NK-92 (cell line): ENCODE results near the gene TOP2A.

Experiments
- DNase-seq: peaks from one replicate; lab custom pipeline; 2025; ENCODE audit not compliant: unreplicated experiment; lab: John Stamatoyannopoulos, UW

TOP2A gene

DNA sequence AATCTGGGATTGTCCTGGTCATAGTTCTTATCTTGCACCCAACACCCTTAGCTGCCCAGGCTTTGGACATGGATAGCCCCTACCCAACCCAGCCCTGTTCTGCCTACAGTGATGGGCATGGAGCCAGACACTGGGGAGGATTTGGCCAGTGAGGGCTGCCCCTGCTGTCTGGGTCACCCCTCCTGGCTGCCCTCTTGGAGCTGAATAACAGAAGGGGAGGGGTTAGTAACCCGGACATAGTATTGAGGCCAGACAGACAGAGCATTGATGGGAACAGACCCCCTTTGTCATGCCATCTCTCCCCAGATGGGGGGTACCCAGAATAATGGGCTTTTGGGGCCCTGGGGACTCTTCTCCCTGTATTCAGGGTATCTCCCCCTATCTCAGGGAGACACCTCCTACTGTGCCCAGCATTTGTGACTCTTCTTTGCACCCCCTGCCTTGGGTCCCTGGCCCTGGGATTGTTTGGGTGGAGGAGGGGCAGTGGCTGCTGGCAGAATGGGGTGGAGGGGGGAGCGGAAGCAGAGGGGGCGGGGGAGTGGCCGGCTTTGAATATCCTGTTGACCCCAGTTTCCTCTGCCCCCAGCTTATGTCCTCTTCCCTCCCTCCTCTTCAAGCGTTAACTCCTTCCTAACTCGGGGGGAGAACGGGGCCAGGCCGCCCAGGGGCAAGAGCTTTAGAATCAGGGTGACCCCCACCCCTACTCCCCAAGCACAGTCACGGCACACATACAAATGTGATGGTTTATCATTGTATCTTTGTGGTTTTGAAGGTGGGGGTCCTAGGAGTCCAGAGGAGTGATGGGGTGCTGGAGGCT lies 70.2 kb downstream of the TOP2A start:
- DNase-seq, result no peak

DNA sequence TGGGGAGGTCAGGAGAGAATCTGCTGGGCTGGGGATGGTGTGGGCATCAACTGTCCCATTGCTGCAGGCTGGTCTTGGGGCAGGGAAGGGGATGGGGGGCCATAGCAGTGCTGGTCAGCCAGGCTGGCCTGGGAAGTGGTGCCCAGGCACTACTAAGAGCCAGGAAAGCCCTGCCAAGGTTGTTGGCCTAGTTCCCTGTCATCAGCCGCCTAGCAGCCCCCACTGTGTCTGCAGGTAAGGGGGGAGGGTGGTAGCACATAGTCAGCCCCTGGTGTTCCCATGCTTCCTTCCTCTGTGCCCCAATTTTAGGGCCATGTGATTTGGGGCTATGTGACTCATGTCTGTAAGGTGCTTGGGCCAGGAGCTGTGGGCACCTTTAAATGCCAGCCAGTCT lies 70.9 kb downstream of the TOP2A start:
- no peak for DNase-seq

DNA sequence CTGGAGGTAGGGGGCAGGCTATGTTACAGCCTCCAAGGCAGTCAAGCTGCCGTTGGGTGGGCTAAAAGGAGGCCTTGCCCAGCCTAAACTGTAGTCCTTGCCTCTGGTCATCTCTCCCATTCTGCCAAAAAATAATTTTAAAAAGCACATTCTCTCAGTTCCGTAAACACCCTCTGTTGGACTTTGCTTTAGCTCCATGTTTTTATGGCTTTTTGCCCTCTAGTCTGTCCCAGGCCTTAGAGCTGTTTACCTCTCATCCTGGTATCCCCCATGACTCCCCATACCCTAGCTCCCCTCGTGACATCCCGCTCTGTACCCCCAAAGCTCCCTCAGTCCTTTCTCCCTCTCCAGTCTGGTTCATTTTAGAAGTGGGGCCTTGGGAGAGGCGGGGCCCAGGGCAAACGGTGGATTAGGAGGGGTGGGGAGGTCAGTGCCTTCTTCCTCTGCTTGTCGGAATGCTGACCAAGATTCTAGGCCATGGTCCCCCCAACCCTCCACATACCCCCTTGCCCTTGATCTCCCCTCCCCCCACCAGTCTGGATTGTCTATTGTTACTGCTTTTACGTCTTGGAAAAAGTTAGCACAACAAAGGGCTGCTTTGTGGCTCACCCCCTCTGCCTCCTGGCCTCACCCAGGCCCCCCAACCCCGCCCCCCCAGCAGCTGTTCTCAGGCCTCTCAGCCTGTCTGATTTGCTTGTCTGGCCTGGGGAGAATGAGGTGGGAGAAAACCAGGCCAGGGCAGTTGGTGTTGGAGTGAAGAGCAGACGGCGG lies 71.5 kb downstream of the TOP2A start:
- no peak for DNase-seq

DNA sequence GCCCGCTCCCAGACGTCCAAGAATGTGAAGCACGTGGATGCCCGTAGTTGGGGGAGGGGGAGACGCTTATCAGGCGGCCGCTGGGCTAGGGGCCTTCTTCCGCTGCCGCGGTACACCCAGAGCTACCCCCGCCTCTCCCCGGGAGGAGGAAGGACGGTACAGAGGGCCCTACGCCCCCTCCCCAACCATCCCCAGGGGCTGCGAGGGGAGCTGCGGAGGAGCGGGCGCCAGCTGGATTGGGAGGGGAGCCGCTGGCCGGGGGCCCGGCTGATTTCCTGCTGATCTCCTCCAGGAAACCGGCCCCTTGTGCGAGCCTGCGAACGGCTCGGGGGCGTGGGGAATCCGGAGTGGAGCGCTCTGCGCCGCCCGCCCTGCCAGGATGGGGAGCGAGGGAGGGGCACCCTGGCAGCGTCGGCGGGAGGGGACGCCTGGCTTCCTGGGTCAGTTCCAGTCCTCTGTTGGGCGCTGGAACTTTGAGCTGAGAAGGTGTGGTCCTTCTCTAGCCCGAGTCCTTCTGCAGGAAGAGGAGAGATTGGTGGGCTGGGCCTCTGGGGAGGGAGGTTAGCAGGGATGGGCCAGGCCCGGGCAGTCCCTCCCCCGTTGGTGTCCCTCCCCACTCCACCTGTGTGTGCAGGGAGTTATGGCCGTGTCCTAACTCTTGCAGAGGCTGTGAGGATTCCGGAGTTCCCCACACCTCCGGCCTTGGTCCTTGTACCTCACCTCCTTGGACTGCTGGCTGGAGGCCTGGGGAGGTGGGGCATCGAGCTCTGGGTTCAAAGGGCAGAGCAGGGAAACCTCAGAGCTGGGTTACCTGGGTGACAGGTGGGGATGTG lies 72.3 kb downstream of the TOP2A start:
- no peak for DNase-seq

- no peak for DNase-seq
Observed at GRCh38 chr17:40344421-40345160, 73.1 kb downstream of the TOP2A start.

DNA sequence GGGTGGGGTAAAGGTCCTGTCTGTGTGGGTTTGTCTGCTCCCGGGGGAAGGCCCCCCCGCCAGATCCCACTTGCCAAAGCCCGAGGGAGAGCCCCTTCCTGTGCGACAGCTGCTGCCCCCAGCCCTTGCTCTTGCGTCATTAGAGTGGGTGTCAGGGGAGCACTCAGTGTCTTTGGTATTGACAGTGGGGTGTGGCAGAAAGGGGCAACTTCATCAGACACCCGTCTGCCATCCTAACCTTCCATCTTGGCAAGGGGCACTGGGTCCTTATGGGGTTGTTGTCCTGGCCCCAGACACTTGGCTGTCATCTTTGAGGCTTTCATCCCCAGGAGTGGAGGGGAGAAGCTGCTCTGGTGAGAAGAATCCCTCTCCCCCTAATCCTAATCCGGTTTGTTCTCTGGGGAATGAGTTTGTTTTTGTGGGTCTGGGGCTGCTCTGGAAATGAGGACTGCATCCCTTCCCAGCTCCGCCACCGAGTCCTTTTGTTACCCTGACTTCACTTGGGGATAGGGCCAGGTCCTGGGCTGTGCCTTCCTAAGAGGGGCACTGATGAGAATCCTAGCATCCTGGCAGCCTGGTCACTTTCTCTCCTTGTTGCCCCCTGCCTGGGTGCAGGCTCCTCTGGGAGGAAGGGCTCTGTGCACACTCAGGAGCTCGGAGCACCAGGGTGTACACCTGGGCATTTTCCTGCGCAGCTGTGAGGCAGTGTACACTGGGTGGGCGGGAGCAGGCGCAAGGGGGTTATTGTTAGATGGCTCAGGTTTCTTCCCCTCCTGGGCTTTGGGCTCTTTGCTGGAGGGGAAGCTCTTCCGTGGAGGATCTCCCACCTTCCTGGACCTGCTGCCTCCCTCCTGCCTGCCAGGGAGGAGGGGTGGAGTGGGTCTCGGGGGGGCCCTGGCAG lies 74.2 kb downstream of the TOP2A start:
- DNase-seq, result no peak

DNA sequence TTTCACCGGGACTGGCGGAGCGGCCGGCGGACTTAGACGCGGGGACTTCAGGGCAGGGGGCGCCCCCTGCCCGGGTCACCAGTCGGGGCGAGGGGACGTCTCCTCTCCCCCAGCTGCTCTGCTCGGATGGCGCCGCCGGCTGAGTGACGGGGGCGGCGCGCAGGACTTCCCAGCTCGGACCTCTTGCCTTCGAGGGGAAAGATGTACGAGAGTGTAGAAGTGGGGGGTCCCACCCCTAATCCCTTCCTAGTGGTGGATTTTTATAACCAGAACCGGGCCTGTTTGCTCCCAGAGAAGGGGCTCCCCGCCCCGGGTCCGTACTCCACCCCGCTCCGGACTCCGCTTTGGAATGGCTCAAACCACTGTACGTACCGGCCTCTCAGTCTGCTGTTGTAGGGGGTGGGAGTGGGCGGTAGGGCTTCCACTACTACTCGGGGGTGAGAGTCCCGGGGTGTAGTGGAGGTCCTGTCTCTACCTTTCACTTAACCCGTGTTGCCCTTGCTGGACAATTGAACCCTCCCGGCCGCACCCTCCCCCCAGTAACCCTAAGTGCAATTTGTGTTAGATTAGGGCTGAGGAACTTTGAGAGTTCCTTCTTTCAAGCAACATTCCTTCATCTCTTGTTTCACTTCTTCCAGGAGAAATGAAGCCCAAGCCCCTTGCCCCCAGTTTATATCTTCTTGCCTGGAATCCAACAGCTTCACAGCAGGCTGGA lies 75.0 kb downstream of the TOP2A start:
- no peak for DNase-seq

DNA sequence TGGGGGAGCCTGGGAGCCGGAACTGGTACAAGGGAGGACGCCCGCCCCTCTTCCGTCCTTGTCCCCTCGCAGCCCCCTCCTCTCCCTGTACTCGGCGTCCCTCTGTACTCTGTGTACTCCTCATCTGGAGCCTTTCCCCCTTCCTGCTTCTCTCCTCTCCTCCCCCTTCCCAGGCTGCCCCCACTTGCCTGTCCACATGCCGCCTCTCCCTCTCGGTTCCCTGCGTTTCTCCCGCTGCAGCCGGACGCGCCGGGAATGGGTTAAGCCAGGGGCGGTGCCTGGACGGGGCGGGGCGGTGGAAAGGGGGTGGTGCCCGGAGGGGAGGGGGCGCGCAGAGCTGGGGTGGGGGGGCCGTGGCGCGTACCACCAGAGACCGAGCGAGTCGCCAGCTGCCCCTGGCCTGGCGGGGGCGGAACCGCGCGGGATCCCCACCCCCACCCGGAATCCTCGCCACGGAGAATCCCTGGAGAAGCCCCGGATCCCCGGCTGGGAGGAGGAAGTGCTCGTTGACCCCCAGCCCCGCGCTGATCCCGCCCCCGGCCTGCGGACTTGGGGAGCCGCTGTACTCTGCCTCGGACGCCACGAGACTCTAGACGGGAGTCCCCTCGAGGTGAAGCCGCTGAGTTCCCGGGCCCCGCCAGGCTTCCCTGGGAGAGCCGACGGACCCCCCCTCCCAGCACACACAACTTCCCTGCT lies 75.7 kb downstream of the TOP2A start:
- DNase-seq, result no peak

GRCh38 chr17:40340880-40341807 lies 76.6 kb downstream of the TOP2A start:
- DNase-seq, result no peak

DNA sequence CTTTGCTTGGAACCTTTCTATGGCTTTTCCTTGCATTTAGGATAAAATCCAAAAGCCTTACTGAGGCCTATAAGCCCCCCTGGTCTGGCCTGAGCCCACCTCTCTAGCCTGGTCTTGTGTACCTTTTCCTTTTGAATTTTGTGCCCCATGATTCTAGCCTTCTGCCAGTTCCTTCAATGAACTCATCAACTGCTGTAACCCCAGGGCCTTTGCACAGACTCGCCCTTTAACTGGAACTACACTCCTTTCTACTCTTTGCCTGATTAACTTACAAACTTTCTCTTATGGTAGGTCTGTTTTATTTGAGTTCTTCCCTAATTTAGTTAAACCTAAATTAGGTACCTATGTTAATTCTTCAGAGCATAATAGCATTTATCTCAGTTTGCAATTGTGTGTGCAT lies 77.4 kb downstream of the TOP2A start:
- no peak for DNase-seq

DNA sequence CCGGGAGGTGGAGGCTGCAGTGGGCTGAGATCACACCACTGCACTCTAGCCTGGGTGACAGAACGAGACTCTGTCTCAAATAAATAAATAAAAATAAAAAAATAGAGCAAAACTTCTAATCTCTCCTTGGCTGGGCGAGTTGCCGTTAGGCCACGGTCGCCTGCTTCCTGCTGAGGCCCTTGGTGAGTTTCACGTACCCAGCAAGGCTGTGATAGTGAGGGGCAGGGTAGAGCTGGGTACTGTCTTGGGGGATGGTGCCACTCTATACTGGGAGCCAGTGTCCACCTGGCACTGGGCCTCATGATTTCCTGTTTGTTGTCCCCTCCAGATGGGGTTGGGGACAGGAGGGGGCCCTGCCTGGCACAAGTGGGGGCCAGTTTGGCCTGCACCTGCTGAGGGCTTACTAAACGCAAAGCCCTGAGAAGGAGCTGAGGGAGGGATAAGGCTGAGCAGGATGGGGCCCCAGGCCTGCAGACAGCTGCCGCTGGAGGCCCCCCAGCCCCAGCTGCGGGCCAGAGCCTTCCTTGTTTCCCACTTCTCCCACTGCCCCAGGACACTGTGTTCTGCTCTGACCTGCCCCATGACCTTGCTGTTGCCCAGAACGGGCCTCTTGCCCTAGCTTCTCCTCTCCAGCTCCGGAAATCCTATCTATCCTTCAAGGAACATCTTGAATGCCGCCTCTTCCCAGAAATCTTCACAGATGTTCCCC lies 78.6 kb downstream of the TOP2A start:
- DNase-seq, result no peak
